Pancreas (tissue), 10 donors: Measurements from ENCODE around the gene ATP1A4. TPM values are rescaled to one million over a fixed set of nuclear protein-coding genes. Genes with fewer than 3 reads are reported as not detected.

Experiments
- ATAC-seq, 4 donors: fragments of 200-7000 bp; cut with Tn5 transposase; one replicate each; pipeline versions ENCODE4 v1.8.0 to v1.9.1; 2020; ENCODE audit warnings: mild to moderate bottlenecking in 4 of 4, moderate library complexity in 4 of 4
- DNase-seq, 6 donors: peaks; one replicate each; pipeline ENCODE4 v3.0.0-alpha.2; 2020
- FAIRE-seq: peaks from 2 replicates; lab custom pipeline; 2012; peaks lifted over from hg19 to GRCh38; lab: Jason Lieb, UNC
- H3K27ac ChIP-seq, 4 donors: fragments of 200-600 bp; sonication (generic); 1 replicate in 3 of 4; 2 replicates in 1 of 4; pipeline versions ENCODE4 v1.5.0 to v1.8.0; 2020
- H3K27me3 ChIP-seq, 4 donors: fragments of 200-600 bp; one replicate each; pipeline ENCODE4 v1.8.0; 2021
- H3K36me3 ChIP-seq, 3 donors: fragments of 200-600 bp; sonication (generic) in 1 of 3; one replicate each; pipeline versions ENCODE4 v1.5.0 to v1.8.0; 2020 to 2021
- H3K4me1 ChIP-seq, 3 donors: fragments of 200-600 bp; one replicate each; pipeline ENCODE4 v1.8.0; 2021
- H3K4me3 ChIP-seq, 4 donors: fragments of 200-600 bp; sonication (generic) in 2 of 4; one replicate each; pipeline versions ENCODE4 v1.5.0 to v1.8.0; 2020 to 2021
- H3K9me3 ChIP-seq, 4 donors: fragments of 200-600 bp; one replicate each; pipeline ENCODE4 v1.8.0; 2021
- WGBS, 2 donors: extraction: QIAGEN DNeasy Blood & Tissue Kit; methylation state at CpG; one replicate each; pipeline ENCODE4 v1.1.7; 2013; 5-methylcytosine and 5-hydroxymethylcytosine counted together
- intact Hi-C, 3 donors: fragments of 100-400 bp; cut with DNase I; formaldehyde crosslinking; loops; one replicate each; pipeline versions ENCODE4 v1.11.1 to v1.14.2; 2022
- polyA plus RNA-seq, 2 donors: library from polyadenylated mRNA; stranded (reverse); fragments of 200-250 nt; gene quantifications; one replicate each; pipeline ENCODE4 v1.2.3, GENCODE V29; 2013
- total RNA-seq, 6 donors: library from RNA; stranded (reverse); fragmentation: NEBNext Ultra II Directional in 4 of 6; extraction: Animal tissue kit (Norgen Biotek cat#: 25700) in 4 of 6; gene quantifications; one replicate each; pipeline versions ENCODE4 v1.2.1 to v1.2.4, GENCODE V29; 2021 to 2023
- TF ChIP-seq, protein P1 (sequence below), 4 donors: fragments of 200-600 bp; sonication (generic) in 3 of 4; IDR thresholded peaks; one replicate each; pipeline versions ENCODE4 v1.5.0 to v1.8.0; 2021; ENCODE audit warnings: antibody characterized with exemption in 4 of 4
- donor health status: healthy with polysubstance abuse.
- donor health status: DM: no; HTN: no; CAD: no; lungs with moderate emphysema.
- donor health status: DM: no; HTN: no; CAD: no.
- donor health status: control.
- donor health status: control.
- donor health status: Bipolar disorder and iron deficiency.
- donor health status: DM: yes; HTN: yes; CAD: no.
- donor health status: DM: no; HTN: no; CAD: no.
- donor health status: DM: no; HTN: no; CAD: no.
- donor health status: DM: yes; HTN: yes; CAD: no.

The ATP1A4 gene
- total and polyA plus RNA-seq, 8 donors: not detected

DNA sequence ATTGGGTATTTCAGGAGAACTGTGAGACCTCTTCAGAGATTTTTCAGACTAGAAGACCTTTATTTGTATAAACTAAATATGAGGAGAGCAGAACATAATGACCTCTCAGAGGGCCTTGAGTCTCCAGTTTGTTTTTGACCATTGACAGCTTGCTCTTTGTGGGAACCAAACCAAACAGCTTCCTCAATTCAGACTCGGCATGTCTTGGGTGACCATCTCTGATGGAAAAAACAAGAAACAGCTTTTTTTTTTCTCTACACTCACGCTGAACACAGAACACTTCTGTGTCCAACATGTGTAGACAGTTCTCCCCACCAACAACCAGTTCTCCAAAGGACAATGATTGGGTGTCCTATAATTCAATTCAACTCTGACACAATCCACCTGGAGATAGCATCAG is 11.5 kb downstream of the ATP1A4 start:
- FAIRE-seq (no peak), DNase-seq (no peak), ATAC-seq (peak in 1 of 4 donors; percentile 43)
- intact Hi-C loops: no loop called here
- 72 to 85% methylated on average over 2 of the region's 2 CpGs for WGBS, 2 donors
- TF ChIP-seq, protein P1, sequence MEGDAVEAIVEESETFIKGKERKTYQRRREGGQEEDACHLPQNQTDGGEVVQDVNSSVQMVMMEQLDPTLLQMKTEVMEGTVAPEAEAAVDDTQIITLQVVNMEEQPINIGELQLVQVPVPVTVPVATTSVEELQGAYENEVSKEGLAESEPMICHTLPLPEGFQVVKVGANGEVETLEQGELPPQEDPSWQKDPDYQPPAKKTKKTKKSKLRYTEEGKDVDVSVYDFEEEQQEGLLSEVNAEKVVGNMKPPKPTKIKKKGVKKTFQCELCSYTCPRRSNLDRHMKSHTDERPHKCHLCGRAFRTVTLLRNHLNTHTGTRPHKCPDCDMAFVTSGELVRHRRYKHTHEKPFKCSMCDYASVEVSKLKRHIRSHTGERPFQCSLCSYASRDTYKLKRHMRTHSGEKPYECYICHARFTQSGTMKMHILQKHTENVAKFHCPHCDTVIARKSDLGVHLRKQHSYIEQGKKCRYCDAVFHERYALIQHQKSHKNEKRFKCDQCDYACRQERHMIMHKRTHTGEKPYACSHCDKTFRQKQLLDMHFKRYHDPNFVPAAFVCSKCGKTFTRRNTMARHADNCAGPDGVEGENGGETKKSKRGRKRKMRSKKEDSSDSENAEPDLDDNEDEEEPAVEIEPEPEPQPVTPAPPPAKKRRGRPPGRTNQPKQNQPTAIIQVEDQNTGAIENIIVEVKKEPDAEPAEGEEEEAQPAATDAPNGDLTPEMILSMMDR (IDR thresholded peaks at IDR 0.05): no peak
- Histone ChIP-seq H3K36me3 (no peaks in the 10 kb centered on the region), H3K9me3 (no peaks in the 10 kb centered on the region), H3K4me1 (peaks cover 0 to 5% (median 0%) of the 10 kb centered on the region in 3 donors), H3K27me3 (no peaks in the 10 kb centered on the region), H3K27ac (no peak overlapping the region), H3K4me3 (no peak overlapping the region)

DNA sequence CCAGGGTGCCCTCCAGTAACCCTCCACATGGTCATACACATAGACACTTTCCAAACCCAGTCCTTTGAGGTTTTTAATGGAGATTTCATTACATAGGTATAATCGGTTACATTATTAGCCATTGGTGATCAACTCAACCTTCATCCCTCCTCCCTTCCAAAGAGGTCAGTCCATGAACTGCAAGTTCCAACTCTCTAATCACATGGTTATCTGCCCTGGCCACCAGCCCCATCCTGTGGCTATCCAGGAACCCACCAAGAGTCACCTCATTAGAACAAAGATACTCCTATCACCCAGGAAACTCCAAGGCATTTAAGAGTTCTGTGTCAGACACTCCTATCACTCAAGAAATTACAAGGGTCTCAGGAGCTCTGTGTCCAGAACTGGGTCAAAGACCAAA is 12.2 kb downstream of the ATP1A4 start:
- H3K27ac ChIP-seq: no peak overlapping the region
- DNase-seq (no peak), ATAC-seq (peak in 2 of 4 donors; percentile 26 to 31), FAIRE-seq (no peak)
- intact Hi-C loops: no loop called here
- peaks cover 0 to 5% (median 0%) of the 10 kb centered on the region in 3 donors for H3K4me1 ChIP-seq
- WGBS, 2 donors: 73 to 98% methylated on average over 1 of the region's 1 CpG
- no peaks in the 10 kb centered on the region for H3K27me3 ChIP-seq
- no peak overlapping the region for H3K4me3 ChIP-seq
- no peaks in the 10 kb centered on the region for H3K9me3 ChIP-seq
- TF ChIP-seq, protein P1 (IDR thresholded peaks at IDR 0.05): no peak
- H3K36me3 ChIP-seq: no peaks in the 10 kb centered on the region

DNA sequence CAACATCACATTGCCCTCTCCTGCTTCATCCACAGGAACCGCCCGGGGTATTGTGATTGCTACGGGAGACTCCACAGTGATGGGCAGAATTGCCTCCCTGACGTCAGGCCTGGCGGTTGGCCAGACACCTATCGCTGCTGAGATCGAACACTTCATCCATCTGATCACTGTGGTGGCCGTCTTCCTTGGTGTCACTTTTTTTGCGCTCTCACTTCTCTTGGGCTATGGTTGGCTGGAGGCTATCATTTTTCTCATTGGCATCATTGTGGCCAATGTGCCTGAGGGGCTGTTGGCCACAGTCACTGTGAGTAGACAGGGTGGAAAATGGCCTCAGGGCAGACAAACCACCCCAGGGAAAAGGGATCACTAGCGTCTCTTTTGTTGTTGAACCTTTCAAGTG is 12.7 kb downstream of the ATP1A4 start:
- intact Hi-C loops: no loop called here
- DNase-seq: no peak
- no peak overlapping the region for H3K4me3 ChIP-seq
- no peak for ATAC-seq
- no peak for FAIRE-seq
- H3K9me3 ChIP-seq: no peaks in the 10 kb centered on the region
- no peaks in the 10 kb centered on the region for H3K36me3 ChIP-seq
- TF ChIP-seq, protein P1 (IDR thresholded peaks at IDR 0.05): no peak
- 74 to 78% methylated on average over 10 of the region's 10 CpGs for WGBS, 2 donors
- H3K27me3 ChIP-seq: no peaks in the 10 kb centered on the region
- H3K4me1 ChIP-seq: peaks cover 0 to 5% (median 0%) of the 10 kb centered on the region in 3 donors
- no peak overlapping the region for H3K27ac ChIP-seq

DNA sequence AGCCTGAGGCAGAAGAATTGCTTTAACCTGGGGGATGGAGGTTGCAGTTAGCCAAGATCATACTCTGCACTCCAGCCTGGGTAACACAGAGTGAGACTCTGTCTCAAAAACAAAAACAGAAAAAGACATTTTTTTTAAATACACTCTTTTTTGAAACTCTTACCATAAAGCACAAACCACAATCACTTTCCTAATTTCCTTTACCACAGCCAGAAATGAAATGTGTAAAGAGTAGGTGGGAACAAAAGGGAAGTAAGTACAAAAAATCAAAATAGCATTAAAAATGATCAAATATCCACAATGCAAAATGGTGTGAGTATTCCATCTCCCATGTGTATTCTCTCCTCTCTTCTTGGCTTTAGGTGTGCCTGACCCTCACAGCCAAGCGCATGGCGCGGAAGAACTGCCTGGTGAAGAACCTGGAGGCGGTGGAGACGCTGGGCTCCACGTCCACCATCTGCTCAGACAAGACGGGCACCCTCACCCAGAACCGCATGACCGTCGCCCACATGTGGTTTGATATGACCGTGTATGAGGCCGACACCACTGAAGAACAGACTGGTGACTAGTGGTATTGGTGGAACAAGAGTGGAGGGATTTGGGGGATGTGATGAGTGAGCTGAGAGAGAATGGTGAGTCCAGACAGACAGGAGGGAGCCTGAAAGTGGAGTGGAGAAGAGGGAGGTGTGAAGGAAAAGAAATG is 14.9 kb downstream of the ATP1A4 start:
- FAIRE-seq (no peak), ATAC-seq (no peak), DNase-seq (no peak)
- no peak overlapping the region for H3K4me3 ChIP-seq
- H3K4me1 ChIP-seq: no peaks in the 10 kb centered on the region
- H3K27me3 ChIP-seq: no peaks in the 10 kb centered on the region
- intact Hi-C loops: no loop called here
- TF ChIP-seq, protein P1 (IDR thresholded peaks at IDR 0.05): no peak
- 71 to 73% methylated on average over 12 of the region's 12 CpGs for WGBS, 2 donors
- no peaks in the 10 kb centered on the region for H3K36me3 ChIP-seq
- no peak overlapping the region for H3K27ac ChIP-seq
- H3K9me3 ChIP-seq: no peaks in the 10 kb centered on the region

DNA sequence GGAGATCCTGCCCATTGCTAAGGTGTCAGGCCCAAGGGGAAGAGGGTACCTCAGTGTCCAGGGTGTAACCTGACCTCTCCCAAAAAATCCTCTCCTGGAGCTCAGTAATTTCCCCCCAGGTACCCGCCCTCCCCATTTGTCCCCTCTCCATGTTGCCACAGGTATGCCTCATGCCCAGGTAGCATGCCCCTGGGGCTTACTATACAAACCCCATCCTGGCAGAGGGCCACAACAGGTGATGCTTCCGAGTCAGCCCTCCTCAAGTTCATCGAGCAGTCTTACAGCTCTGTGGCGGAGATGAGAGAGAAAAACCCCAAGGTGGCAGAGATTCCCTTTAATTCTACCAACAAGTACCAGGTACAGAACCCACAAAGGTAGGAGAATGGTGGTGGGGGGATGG is 15.7 kb downstream of the ATP1A4 start:
- no peaks in the 10 kb centered on the region for H3K27me3 ChIP-seq
- TF ChIP-seq, protein P1 (IDR thresholded peaks at IDR 0.05): no peak
- intact Hi-C loops: no loop called here
- no peak for ATAC-seq
- 73% methylated on average over 4 of the region's 4 CpGs for WGBS, 2 donors
- H3K4me3 ChIP-seq: no peak overlapping the region
- H3K4me1 ChIP-seq: no peaks in the 10 kb centered on the region
- H3K27ac ChIP-seq: no peak overlapping the region
- DNase-seq: no peak
- H3K9me3 ChIP-seq: no peaks in the 10 kb centered on the region
- no peaks in the 10 kb centered on the region for H3K36me3 ChIP-seq
- no peak for FAIRE-seq
